Cardiac muscle cell (in vitro differentiated cells and primary cell): ENCODE measurements around the gene CDK5RAP2. TPM values are rescaled to one million over a fixed set of nuclear protein-coding genes. Genes with fewer than 3 reads are reported as not detected.

Experiments
- DNase-seq, 2 donors: peaks; one replicate each; pipeline versions ENCODE4 v3.0.0 to v3.0.0-alpha.2; 2010 to 2017; ENCODE audit warnings: low read depth in 1 of 2, low spot score in 1 of 2
- H3K27ac ChIP-seq: fragments of 200-600 bp; sonication (generic); 2 replicates; pipeline ENCODE4 v1.5.1; 2016
- H3K27me3 ChIP-seq: fragments of 200-600 bp; sonication (generic); 2 replicates; pipeline ENCODE4 v1.6.0; 2016; ENCODE audit warnings: control low read depth
- H3K36me3 ChIP-seq: fragments of 200-600 bp; sonication (generic); 2 replicates; pipeline ENCODE4 v1.5.1; 2016; ENCODE audit warnings: control low read depth
- H3K4me1 ChIP-seq: fragments of 200-600 bp; sonication (generic); 2 replicates; pipeline ENCODE4 v1.8.1; 2017; ENCODE audit warnings: low read depth, mild to moderate bottlenecking, mixed run types
- H3K4me3 ChIP-seq: fragments of 200-600 bp; sonication (generic); 2 replicates; pipeline ENCODE4 v1.5.1; 2016; ENCODE audit warnings: mild to moderate bottlenecking
- H3K9me3 ChIP-seq: fragments of 200-600 bp; sonication (generic); 2 replicates; pipeline ENCODE4 v1.5.1; 2017; ENCODE audit warnings: low read depth, mild to moderate bottlenecking, control low read depth
- CTCF ChIP-seq: IDR thresholded peaks from 2 replicates; pipeline ENCODE4 v1.5.1; 2012; ENCODE audit warnings: low read depth, mild to moderate bottlenecking, low read length
- polyA plus RNA-seq: library from polyadenylated mRNA; unstranded; fragments of >200 nt; fragmentation: Nextera tagmentation; extraction: Ambion mirVana; gene quantifications from 2 replicates; pipeline ENCODE4 v1.2.1, GENCODE V29; 2016
- total RNA-seq: library from RNA; depleted of rRNA; stranded (reverse); fragments of >200 nt; gene quantifications from 2 replicates; pipeline ENCODE4 v1.2.3, GENCODE V29; 2016

CDK5RAP2 gene
- total and polyA plus RNA-seq, 2 experiments from 2014 or later = 33.5 to 60.4 TPM

DNA sequence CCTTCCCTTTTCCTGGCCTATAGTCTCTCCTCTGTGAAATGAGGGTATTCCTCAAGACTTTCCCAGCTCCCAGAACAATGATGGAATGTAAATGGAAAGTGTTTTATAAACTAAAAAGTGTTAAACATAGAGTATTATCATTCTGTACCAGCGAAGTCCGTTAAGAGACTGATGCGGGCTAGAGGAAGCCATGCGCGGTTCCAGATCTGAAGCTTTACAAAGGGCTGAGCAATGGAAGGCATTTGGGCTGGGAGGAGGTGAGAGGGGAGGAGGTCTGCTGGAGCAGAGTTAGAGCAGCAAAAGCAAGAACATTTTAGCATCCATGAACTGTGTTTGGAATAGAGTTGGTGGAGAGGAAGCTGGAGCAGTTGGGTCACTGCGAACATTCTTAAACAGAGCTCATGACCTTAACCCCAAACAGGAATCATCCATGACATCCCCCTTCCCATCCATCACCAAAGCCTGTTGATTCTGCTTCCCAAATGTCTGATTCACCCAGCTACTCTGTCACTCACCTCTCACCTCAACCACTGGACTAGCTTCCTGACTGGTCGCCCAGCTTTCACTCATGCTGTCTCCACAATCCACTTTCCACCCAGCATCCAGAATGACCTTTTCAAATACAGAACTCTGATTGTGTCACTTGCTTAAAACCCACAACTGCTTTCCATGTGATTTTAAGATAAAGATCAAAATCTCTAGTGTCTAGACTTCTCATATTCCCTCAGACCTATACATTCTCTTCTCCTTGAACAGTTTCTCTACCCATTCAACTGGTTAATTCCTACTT lies 37.1 kb downstream of the CDK5RAP2 start:
- TF ChIP-seq CTCF = no peak
- Histone ChIP-seq H3K9me3 (no peaks in the 10 kb centered on the region), H3K4me3 (no peak overlapping the region), H3K27ac (no peak overlapping the region), H3K36me3 (peaks cover 29% of the 10 kb centered on the region), H3K27me3 (no peaks in the 10 kb centered on the region), H3K4me1 (no peaks in the 10 kb centered on the region)
- no peak for DNase-seq

- H3K27ac ChIP-seq = no peak overlapping the region
- TF ChIP-seq CTCF = no peak
- H3K9me3 ChIP-seq = no peaks in the 10 kb centered on the region
- peaks cover 30% of the 10 kb centered on the region for H3K36me3 ChIP-seq
- H3K27me3 ChIP-seq = no peaks in the 10 kb centered on the region
- no peaks in the 10 kb centered on the region for H3K4me1 ChIP-seq
- no peak for DNase-seq
- no peak overlapping the region for H3K4me3 ChIP-seq
These were observed 38.0 kb downstream of the CDK5RAP2 start for GRCh38 chr9:120541921-120542320.

- no peak for TF ChIP-seq CTCF
- no peaks in the 10 kb centered on the region for H3K4me1 ChIP-seq
- no peaks in the 10 kb centered on the region for H3K27me3 ChIP-seq
- DNase-seq = no peak
- no peaks in the 10 kb centered on the region for H3K9me3 ChIP-seq
- H3K4me3 ChIP-seq = no peak overlapping the region
- H3K36me3 ChIP-seq = peaks cover 21% of the 10 kb centered on the region
- H3K27ac ChIP-seq = no peak overlapping the region
These were observed 40.0 kb downstream of the CDK5RAP2 start for GRCh38 chr9:120539951-120540350.

DNA sequence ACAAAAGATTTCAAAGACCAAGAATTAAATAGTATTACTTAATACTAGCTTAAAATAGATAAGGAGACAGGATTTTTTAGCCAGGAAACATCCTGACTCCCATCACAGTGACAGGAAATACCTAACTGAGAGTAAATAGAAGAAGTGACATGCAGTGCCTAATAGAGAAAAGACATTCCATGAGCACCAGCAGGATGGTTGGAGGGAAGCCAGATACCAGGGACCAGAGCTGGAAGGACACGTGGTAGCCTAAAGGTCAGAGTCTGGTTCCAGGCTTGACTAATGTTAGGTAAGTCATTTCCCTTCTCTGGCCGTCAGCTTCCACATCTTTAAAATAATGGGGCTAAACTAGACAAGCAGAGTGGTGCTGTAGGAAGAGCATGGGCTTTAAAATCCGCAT lies 41.6 kb downstream of the CDK5RAP2 start:
- no peaks in the 10 kb centered on the region for H3K4me1 ChIP-seq
- no peak overlapping the region for H3K4me3 ChIP-seq
- H3K9me3 ChIP-seq = no peaks in the 10 kb centered on the region
- H3K27me3 ChIP-seq = no peaks in the 10 kb centered on the region
- TF ChIP-seq CTCF = no peak
- no peak overlapping the region for H3K27ac ChIP-seq
- H3K36me3 ChIP-seq = peaks cover 13% of the 10 kb centered on the region
- peak in 1 of 2 donors; percentile 22 for DNase-seq

DNA sequence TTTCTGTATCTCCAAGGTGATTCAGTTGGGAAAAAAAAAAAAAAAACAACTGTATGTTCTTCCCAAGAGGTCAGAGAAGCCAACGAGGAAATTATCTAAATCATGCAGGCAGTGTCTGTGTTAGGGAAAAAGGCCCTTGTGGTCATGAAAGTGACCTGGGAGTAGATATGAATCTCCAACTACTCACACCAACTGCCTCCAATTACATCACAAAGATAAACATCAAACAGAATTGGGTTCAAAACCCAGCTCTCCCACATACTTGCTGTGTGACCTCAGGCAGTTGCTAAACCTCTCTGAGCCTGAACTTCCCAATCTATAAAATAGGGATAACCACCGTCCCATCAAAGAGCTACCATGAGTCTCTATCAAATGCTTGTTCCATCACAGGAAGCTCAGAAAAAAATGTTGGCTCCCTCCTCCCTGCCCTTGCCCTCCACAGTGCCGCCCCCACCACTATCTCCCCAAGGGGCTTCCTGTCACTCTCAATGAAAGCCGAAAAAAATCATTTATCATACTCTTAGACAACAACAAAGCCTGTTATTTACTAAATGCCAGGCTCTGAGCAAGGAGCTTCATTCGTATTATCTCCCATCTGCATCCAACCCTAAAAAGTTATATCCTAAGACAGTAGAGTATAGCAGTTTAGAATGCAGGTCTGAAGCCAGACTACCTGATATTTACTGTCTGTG lies 42.9 kb downstream of the CDK5RAP2 start:
- H3K36me3 ChIP-seq = peaks cover 7% of the 10 kb centered on the region

More for the DNA sequence above, 42.9 kb downstream of the CDK5RAP2 start:
- H3K27ac ChIP-seq = no peak overlapping the region
- H3K4me1 ChIP-seq = no peaks in the 10 kb centered on the region
- TF ChIP-seq CTCF = no peak
- DNase-seq = no peak
- no peaks in the 10 kb centered on the region for H3K9me3 ChIP-seq
- no peak overlapping the region for H3K4me3 ChIP-seq
- no peaks in the 10 kb centered on the region for H3K27me3 ChIP-seq
